ENCODE data around the gene IFT81. TPM values are rescaled to one million over a fixed set of nuclear protein-coding genes. Genes with fewer than 3 reads are reported as not detected.
"Not testable (repeated sequence)": the region's sequence is repeated elsewhere in the genome, so short reads cannot be mapped to it uniquely, and the experiment has no call there.

IFT81 gene
- total RNA-seq, 1 experiment from 2014 or later, result 6.9 TPM

DNA sequence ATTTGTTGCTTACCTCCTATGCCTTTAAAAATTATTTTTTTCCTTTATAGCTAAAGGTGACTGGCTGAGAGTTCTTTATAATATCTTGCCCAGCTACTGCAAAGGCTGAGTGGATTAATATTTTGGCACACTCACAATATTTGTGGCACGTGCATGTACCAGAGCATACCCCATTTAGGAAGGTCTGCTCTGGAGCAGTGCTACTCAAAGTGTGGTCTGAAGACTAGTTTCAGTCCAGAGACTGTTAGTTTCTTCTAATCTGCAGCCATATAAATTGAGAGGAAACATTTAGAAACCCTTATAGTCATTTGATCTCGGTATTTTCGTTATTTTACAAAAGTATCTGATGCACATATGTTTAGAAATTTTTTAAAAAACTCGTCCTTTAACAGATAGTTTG, 51.0 kb downstream of the IFT81 start:
- no peak for DNase-seq
- H3K4me3 ChIP-seq, result no peak overlapping the region
- no peaks in the 10 kb centered on the region for H3K9me3 ChIP-seq
- no peaks in the 10 kb centered on the region for H3K27me3 ChIP-seq
- peaks cover 5% of the 10 kb centered on the region; the same call in 1 of the 2 replicates for H3K36me3 ChIP-seq

GRCh38 chr12:110176745-110177144, 52.6 kb downstream of the IFT81 start:
- no peak for DNase-seq
- Histone ChIP-seq H3K27me3 (no peaks in the 10 kb centered on the region), H3K4me3 (no peak overlapping the region), H3K36me3 (peaks cover 12% of the 10 kb centered on the region), H3K9me3 (no peaks in the 10 kb centered on the region)

- DNase-seq, result peak; percentile 77
- Histone ChIP-seq H3K36me3 (peaks cover 33% of the 10 kb centered on the region), H3K27me3 (no peaks in the 10 kb centered on the region), H3K9me3 (peaks cover 6% of the 10 kb centered on the region; the same call in 1 of the 2 replicates), H3K4me3 (no peak overlapping the region)
Measured at GRCh38 chr12:110179291-110179690, 55.1 kb downstream of the IFT81 start.

DNA sequence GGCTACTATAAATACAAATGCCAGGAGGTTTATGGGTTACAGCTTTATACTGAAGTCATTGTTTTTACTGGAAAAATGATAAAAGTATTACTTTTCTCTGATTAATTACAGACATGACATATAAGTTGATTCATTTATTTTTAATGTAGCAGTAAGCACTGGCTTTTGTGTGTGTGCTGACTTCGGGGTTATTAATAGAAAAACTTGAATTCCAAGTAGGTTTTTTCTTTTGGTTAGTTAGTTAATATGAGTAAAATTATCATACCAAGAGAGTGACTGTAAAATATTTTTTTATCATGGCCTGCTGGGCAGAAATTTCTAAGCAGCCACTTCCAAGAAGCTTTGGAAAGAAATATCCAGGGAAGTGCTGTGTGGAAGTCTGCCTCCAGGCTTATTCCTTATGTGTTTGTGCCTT, 56.4 kb downstream of the IFT81 start:
- DNase-seq, result no peak
- H3K36me3 ChIP-seq, result peaks cover 30% of the 10 kb centered on the region
- no peak overlapping the region for H3K4me3 ChIP-seq
- peaks cover 10% of the 10 kb centered on the region for H3K9me3 ChIP-seq
- no peaks in the 10 kb centered on the region for H3K27me3 ChIP-seq

DNA sequence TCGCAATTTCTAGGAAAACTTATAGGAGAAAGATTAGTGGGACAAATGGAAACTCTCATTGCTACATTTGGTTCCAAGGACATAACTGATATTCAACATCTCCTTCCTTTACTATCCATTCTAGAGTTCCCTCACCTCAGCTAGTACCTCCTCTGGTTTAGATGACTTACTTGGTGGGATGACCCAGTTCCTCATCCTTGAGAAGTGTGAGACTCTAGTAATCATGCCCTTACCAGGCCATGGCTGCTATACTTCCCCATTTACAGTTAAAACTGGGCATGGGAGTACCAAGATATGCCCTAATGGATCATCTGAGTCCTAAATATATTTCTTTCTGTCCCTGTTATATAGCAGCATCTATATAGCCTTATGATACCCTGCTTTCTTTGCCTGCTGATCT, 58.1 kb downstream of the IFT81 start:
- DNase-seq, result no peak
- Histone ChIP-seq H3K4me3 (no peak overlapping the region), H3K9me3 (peaks cover 21% of the 10 kb centered on the region), H3K27me3 (no peaks in the 10 kb centered on the region), H3K36me3 (peaks cover 36% of the 10 kb centered on the region)

- Histone ChIP-seq H3K4me3 (no peak overlapping the region), H3K27me3 (no peaks in the 10 kb centered on the region), H3K36me3 (peaks cover 38% of the 10 kb centered on the region)
Measured at GRCh38 chr12:110183386-110183785, 59.2 kb downstream of the IFT81 start.

GRCh38 chr12:110185626-110186025, 61.5 kb downstream of the IFT81 start:
- DNase-seq, result no peak
- peaks cover 21% of the 10 kb centered on the region for H3K9me3 ChIP-seq
- H3K4me3 ChIP-seq, result no peak overlapping the region
- peaks cover 38% of the 10 kb centered on the region for H3K36me3 ChIP-seq
- no peaks in the 10 kb centered on the region for H3K27me3 ChIP-seq

More at GRCh38 chr12:110183386-110183785, 59.2 kb downstream of the IFT81 start:
- no peak for DNase-seq
- H3K9me3 ChIP-seq, result peaks cover 21% of the 10 kb centered on the region

DNA sequence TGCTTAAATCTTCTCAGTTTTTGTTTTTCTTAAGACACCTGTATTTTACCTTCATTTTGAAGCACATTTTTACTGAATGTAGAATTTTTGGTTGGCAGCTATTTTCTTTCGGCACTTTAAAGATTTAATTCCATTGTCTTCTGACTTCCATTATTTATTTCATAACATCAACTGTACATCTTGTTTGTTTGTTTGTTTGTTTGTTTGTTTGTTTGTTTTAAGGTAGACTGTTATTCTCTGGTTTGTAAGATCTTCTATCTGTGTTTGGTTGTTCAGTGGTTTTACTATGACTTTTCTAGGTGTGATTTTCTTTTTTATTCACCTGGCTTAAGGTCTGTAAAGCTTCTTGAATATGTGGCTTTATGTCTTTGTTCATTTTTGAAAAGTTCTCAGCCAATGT, 61.9 kb downstream of the IFT81 start:
- peaks cover 21% of the 10 kb centered on the region for H3K9me3 ChIP-seq
- no peaks in the 10 kb centered on the region for H3K27me3 ChIP-seq
- no peak for DNase-seq
- H3K36me3 ChIP-seq, result peaks cover 38% of the 10 kb centered on the region
- no peak overlapping the region for H3K4me3 ChIP-seq

GRCh38 chr12:110193196-110193595, 69.0 kb downstream of the IFT81 start:
- Histone ChIP-seq H3K36me3 (peaks cover 7% of the 10 kb centered on the region), H3K9me3 (no peaks in the 10 kb centered on the region), H3K4me3 (no peak overlapping the region), H3K27me3 (no peaks in the 10 kb centered on the region)
- no peak for DNase-seq

DNA sequence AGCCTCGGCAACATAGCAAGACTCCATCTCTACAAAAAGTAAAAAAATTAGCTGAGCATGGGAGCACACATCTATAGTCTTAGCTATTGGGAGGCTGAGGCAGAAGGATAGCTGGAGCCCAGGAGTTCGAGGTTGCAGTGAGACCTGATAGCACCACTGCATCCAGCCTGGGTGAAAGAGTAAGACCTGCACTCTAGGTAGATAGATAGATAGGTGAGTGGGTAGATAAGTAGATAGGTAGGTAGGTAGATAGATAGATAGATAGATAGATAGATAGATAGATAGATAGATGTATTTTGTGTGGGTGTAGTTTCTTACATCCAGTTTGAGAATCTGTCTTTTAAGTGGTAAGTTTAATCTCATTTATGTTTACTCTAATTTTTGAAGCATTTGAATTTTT, 72.8 kb downstream of the IFT81 start:
- no peak overlapping the region for H3K4me3 ChIP-seq

GRCh38 chr12:110198386-110198785, 74.2 kb downstream of the IFT81 start:
- H3K27me3 ChIP-seq, result no peaks in the 10 kb centered on the region
- no peaks in the 10 kb centered on the region for H3K9me3 ChIP-seq
- H3K36me3 ChIP-seq, result peaks cover 2% of the 10 kb centered on the region
- no peak overlapping the region for H3K4me3 ChIP-seq
- no peak for DNase-seq

More for the DNA sequence above, 72.8 kb downstream of the IFT81 start:
- no peak for DNase-seq
- peaks cover 8% of the 10 kb centered on the region for H3K36me3 ChIP-seq
- H3K27me3 ChIP-seq, result no peaks in the 10 kb centered on the region
- no peaks in the 10 kb centered on the region for H3K9me3 ChIP-seq

- H3K27me3 ChIP-seq, result no peaks in the 10 kb centered on the region
- no peak overlapping the region for H3K4me3 ChIP-seq
- H3K36me3 ChIP-seq, result peaks cover 10% of the 10 kb centered on the region
- no peak for DNase-seq
- H3K9me3 ChIP-seq, result no peaks in the 10 kb centered on the region
Measured at GRCh38 chr12:110199339-110200123, 75.4 kb downstream of the IFT81 start.

DNA sequence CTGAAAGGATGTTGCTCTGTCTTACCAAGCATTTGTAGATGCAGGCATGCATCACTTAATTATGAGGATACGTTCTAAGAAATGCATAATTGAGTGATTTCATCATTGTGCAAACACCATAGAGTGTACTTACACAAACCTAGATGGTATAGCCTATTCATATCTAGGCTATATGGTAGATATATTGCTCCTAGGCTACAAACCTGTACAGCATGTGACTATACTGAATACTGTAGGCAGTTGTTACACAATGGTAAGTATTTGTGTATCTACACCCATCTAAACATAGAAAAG, 75.9 kb downstream of the IFT81 start:
- Histone ChIP-seq H3K4me3 (no peak overlapping the region), H3K9me3 (no peaks in the 10 kb centered on the region), H3K27me3 (no peaks in the 10 kb centered on the region), H3K36me3 (peaks cover 13% of the 10 kb centered on the region)
- DNase-seq, result no peak

GRCh38 chr12:110201995-110202394, 77.8 kb downstream of the IFT81 start:
- no peaks in the 10 kb centered on the region for H3K27me3 ChIP-seq
- peaks cover 20% of the 10 kb centered on the region for H3K36me3 ChIP-seq
- no peaks in the 10 kb centered on the region for H3K9me3 ChIP-seq
- no peak for DNase-seq
- no peak overlapping the region for H3K4me3 ChIP-seq

- Histone ChIP-seq H3K9me3 (no peaks in the 10 kb centered on the region), H3K36me3 (peaks cover 20% of the 10 kb centered on the region), H3K4me3 (no peak overlapping the region), H3K27me3 (no peaks in the 10 kb centered on the region)
- DNase-seq, result no peak
Measured at GRCh38 chr12:110203546-110203945, 79.4 kb downstream of the IFT81 start.

- DNase-seq, result no peak
- no peak overlapping the region for H3K4me3 ChIP-seq
- H3K9me3 ChIP-seq, result no peaks in the 10 kb centered on the region
- H3K36me3 ChIP-seq, result peaks cover 24% of the 10 kb centered on the region
- H3K27me3 ChIP-seq, result no peaks in the 10 kb centered on the region
Measured at GRCh38 chr12:110205931-110206330, 81.8 kb downstream of the IFT81 start.

DNA sequence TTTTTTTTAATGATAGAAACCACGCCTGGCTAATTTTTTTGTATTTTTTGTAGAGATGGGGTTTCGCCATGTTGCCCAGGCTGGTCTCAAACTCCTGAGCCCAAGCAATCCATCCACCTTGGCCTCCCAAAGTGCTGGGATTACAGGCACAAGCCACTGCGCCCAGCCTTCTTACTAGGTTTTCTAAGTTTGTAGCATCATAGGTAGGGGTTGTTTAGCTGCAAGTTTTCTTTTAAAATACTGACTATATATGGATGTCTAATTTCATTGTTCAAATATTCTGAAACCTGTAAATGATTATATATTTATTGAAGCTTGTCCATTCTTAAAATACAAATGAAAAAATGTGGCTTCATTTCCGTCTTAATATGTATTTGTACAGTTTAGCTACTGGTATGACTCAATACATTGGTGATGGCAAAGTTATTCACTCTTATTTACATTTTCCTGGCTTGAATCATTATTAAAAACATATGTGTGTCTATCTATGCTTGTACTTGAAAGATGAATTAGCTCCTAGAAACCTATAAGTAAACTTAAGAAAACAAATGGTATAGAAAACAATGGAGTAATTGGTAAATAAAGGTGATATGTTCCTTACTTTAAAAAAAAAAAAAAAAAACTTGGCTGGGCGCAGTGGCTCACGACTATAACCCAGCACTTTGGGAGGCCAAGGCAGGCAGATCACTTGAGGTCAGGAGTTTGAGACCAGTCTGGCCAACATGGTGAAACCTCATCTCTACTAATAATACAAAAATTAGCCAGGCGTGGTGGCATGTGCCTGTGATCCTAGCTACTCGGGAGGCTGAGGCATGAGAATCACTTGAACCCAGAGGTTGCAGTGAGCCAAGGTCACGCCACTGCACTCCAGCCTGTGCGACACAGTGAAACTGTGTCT, 87.7 kb downstream of the IFT81 start:
- Histone ChIP-seq H3K9me3 (peaks cover 14% of the 10 kb centered on the region), H3K36me3 (peaks cover 21% of the 10 kb centered on the region)
- DNase-seq, result peak; percentile 20
- H3K4me3 ChIP-seq, H3K27me3 ChIP-seq: not testable (repeated sequence)

All from MG63 (cell line).